SHP77 (cell line): ENCODE measurements around the gene KPNA4.

Experiments used
- DNase-seq, 2 experiments: peaks; one replicate each; lab custom pipeline; 2025; lab: John Stamatoyannopoulos, UW

KPNA4 gene

GRCh38 chr3:160449636-160450598, 115.5 kb downstream of the KPNA4 start, which contains the start of gene TRIM59:
Gene TRIM59 (minus strand): TSS chr3:160449786. CDS start chr3:160439183, 10,603 bp downstream.
- no peak for DNase-seq

GRCh38 chr3:160448845-160449635, 116.3 kb downstream of the KPNA4 start:
- no peak for DNase-seq

DNA sequence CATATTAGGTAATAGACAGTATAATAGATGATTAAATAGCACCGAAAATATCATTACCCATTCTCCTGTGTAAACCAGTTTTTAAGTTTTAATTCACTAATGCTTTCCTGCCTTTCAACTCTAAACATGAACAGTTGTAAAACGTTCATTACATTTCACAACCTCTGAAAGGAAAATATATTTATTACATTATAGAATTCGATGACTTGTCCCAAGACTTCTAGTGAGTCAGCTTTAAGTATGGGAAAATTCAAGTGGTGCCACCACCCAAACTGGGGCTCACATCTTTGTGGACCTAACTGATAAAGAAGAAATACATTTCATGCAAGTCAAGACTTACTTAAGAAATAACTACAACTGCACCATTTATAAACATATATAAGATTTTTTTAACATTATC, 117.8 kb downstream of the KPNA4 start:
- DNase-seq, result no peak

- DNase-seq, result no peak
Measured at GRCh38 chr3:160446522-160447056, 118.8 kb downstream of the KPNA4 start.

DNA sequence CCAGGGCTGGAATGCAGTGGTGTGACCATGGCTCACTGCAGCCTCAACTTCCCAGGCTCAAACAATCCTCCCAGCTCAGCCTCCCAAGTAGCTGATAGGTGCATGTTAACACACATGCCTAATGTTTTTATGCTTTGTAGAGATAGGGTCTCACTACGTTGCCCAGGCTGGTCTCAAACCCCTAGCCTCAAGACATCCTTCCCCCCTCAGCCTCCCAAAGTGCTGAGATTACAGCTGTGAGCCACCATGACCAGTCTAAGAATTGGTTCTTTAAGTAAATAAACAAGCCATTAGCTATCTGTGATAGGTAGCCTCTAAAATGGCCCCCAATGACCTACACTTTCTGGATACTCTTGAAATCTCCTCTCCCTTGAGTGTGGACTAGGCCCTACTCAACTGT, 119.5 kb downstream of the KPNA4 start:
- no peak for DNase-seq
